T-helper 2 cell treated with Interferon-gamma antibody and Interleukin-4, amounts not matched to agents 5 μg/mL and 100 μg/mL, for 36 hours (primary cell): ENCODE measurements around the gene FREM1.
A peak's percentile ranks its signal among the peaks of the same experiment; 100 is the strongest.

Source experiments
- DNase-seq: peaks from one replicate; pipeline ENCODE4 v3.0.0; 2021; ENCODE audit warnings: low spot score
- H3K27ac Mint-ChIP-seq: one replicate; pipeline ENCODE4 v1.8.0; 2021; ENCODE audit warnings: mild to moderate bottlenecking, mixed read lengths
- H3K27me3 Mint-ChIP-seq: one replicate; pipeline ENCODE4 v1.8.0; 2021; ENCODE audit warnings: low read depth, mixed read lengths
- H3K36me3 Mint-ChIP-seq: one replicate; pipeline ENCODE4 v1.8.0; 2021; ENCODE audit warnings: low read depth, mixed read lengths
- H3K4me1 Mint-ChIP-seq: one replicate; pipeline ENCODE4 v1.8.0; 2021; ENCODE audit warnings: low read depth, mixed read lengths
- H3K4me3 Mint-ChIP-seq: one replicate; pipeline ENCODE4 v1.8.0; 2022; ENCODE audit warnings: mild to moderate bottlenecking, moderate library complexity, mixed read lengths
- H3K9me3 Mint-ChIP-seq: one replicate; pipeline ENCODE4 v1.8.0; 2021; ENCODE audit warnings: mixed read lengths

Gene FREM1, protein sequence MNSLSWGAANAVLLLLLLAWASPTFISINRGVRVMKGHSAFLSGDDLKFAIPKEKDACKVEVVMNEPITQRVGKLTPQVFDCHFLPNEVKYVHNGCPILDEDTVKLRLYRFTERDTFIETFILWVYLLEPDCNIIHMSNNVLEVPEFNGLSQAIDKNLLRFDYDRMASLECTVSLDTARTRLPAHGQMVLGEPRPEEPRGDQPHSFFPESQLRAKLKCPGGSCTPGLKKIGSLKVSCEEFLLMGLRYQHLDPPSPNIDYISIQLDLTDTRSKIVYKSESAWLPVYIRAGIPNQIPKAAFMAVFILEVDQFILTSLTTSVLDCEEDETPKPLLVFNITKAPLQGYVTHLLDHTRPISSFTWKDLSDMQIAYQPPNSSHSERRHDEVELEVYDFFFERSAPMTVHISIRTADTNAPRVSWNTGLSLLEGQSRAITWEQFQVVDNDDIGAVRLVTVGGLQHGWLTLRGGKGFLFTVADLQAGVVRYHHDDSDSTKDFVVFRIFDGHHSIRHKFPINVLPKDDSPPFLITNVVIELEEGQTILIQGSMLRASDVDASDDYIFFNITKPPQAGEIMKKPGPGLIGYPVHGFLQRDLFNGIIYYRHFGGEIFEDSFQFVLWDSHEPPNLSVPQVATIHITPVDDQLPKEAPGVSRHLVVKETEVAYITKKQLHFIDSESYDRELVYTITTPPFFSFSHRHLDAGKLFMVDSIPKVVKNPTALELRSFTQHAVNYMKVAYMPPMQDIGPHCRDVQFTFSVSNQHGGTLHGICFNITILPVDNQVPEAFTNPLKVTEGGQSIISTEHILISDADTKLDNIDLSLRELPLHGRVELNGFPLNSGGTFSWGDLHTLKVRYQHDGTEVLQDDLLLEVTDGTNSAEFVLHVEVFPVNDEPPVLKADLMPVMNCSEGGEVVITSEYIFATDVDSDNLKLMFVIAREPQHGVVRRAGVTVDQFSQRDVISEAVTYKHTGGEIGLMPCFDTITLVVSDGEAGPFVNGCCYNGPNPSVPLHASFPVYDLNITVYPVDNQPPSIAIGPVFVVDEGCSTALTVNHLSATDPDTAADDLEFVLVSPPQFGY (N-terminal part only)

GRCh38 chr9:14909961-14910805 is at the start of gene FREM1:
TSS of gene FREM1 (minus strand) at chr9:14910428. CDS start at chr9:14868977, 41,451 bp downstream.
- H3K4me3 Mint-ChIP-seq = no peak within 1 kb of the TSS
- H3K36me3 Mint-ChIP-seq = no peaks in the 10 kb centered on the region
- no peaks in the 10 kb centered on the region for H3K27me3 Mint-ChIP-seq
- DNase-seq = no peak
- no peak within 1 kb of the TSS for H3K27ac Mint-ChIP-seq
- no peaks in the 10 kb centered on the region for H3K4me1 Mint-ChIP-seq
- H3K9me3 Mint-ChIP-seq = no peaks in the 10 kb centered on the region

DNA sequence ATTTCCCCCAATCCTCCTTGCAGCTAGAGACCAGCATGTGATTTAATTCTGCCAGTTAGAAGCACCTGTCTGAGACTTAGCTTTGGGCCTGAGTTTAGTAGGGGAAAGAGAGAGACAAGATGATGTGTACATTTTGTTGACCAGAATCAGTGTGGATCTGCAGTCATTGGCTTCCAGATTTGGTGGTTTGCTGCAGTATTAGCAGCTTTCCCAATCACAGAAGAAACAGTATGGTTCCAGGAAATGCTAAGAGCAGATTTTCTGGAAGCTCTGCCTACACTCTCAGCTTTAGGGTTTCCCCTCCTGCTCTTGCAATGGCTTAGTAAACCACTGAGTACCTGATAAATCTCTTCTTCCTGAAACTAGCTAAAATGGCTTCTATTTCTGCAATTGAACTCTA is 48.8 kb upstream of the FREM1 start:
- no peak overlapping the region for H3K4me3 Mint-ChIP-seq
- no peak overlapping the region for H3K27ac Mint-ChIP-seq

DNA sequence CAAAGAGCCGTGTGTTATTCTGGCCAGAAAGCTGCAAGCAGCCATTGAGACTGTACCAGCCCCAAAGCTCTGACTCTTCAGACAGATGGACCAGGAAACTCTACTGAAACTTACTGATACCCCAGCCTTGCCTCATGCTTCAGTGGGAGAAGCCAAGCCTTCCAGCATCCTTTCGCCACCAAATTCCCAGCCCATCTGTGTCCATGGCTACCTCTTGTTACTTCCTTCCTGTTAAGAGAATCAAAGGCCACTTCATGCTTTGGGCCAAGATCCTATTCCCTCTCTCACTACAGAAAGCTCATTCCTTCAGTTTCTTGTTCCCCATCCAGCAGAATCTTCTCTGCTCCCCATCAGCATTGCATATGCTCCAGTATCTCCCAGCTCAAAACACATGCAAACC is 46.9 kb upstream of the FREM1 start:
- Mint-ChIP-seq H3K36me3 (no peaks in the 10 kb centered on the region), H3K4me1 (peaks cover 15% of the 10 kb centered on the region), H3K27me3 (no peaks in the 10 kb centered on the region), H3K27ac (no peak overlapping the region), H3K9me3 (peaks cover 3% of the 10 kb centered on the region), H3K4me3 (no peak overlapping the region)
- DNase-seq = no peak

More for the DNA sequence above, 48.8 kb upstream of the FREM1 start:
- DNase-seq = peak; percentile 8
- Mint-ChIP-seq H3K36me3 (no peaks in the 10 kb centered on the region), H3K27me3 (no peaks in the 10 kb centered on the region), H3K9me3 (peaks cover 3% of the 10 kb centered on the region), H3K4me1 (peaks cover 15% of the 10 kb centered on the region)

- Mint-ChIP-seq H3K9me3 (no peaks in the 10 kb centered on the region), H3K27me3 (no peaks in the 10 kb centered on the region), H3K36me3 (no peaks in the 10 kb centered on the region)
These were observed 46.0 kb upstream of the FREM1 start for GRCh38 chr9:14956208-14956607.

GRCh38 chr9:14945351-14945750 is 35.1 kb upstream of the FREM1 start:
- Mint-ChIP-seq H3K4me3 (no peak overlapping the region), H3K4me1 (no peaks in the 10 kb centered on the region), H3K36me3 (no peaks in the 10 kb centered on the region), H3K9me3 (no peaks in the 10 kb centered on the region), H3K27me3 (peaks cover 4% of the 10 kb centered on the region), H3K27ac (no peak overlapping the region)
- no peak for DNase-seq

More at GRCh38 chr9:14956208-14956607, 46.0 kb upstream of the FREM1 start:
- peaks cover 11% of the 10 kb centered on the region for H3K4me1 Mint-ChIP-seq
- DNase-seq = no peak
- no peak overlapping the region for H3K27ac Mint-ChIP-seq
- no peak overlapping the region for H3K4me3 Mint-ChIP-seq

DNA sequence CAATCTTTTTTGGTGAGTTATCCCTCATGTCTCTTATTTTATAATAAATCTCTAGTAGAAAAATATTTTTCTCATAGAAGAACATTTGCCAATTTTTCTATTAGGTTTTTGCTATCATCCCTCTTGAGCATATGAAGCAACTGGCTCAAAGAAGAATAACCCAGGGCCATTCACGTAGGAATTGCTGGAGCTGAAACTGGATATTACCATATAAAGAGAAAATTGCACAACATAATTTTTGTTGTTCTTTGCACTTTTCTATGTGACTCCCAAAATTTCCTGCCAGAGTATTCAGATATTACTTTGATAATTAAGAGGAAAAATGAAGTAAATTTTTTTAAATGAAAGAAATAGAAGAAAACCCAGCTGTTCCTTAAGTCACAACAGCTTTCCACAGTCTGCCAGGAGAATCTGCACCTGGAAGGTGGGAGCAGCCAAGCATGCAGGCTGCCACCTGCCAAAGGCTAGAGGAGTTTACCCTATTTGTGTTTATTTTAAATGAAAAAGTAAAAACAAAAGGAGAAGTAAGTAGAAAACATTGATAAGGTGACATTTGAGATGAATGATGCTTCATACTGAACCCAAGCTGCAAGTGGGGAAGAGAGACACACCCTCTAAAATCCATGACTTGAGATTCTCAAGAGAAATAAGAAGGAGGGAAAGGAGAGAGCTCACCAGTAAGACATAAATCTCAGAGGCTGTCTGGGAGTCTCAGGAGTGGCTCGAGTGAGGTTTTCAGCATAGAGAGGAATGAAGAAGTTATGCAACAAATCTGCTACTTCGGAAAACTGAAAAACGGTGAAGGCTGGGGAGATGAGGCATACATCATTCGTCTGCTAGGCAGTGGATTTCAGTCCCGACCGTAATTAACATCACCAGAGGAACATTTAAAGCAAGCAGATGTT is 31.5 kb upstream of the FREM1 start:
- peaks cover 7% of the 10 kb centered on the region for H3K27me3 Mint-ChIP-seq
- H3K4me3 Mint-ChIP-seq = no peak overlapping the region
- no peak for DNase-seq

DNA sequence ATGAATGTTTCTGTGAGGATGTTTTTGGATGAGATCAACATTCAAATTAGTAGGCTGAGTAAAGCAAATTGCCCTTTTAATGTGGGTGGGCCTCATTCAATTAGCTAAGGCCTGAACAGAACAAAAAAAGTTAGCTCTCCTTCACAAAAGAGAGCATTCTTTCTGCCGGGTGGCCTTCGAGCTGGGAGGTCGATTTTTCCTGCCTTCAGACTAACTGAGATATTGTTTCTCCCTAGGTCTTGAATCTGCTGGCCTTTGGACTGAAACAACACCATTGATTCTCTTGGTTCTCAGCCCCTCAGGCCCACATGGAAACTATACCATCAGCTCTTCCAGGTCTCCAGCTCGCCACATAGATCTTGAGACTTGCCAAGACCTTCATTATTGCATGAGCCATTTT is 29.1 kb upstream of the FREM1 start:
- no peak overlapping the region for H3K27ac Mint-ChIP-seq
- H3K36me3 Mint-ChIP-seq = no peaks in the 10 kb centered on the region
- H3K27me3 Mint-ChIP-seq = peaks cover 3% of the 10 kb centered on the region
- H3K4me1 Mint-ChIP-seq = no peaks in the 10 kb centered on the region
- H3K9me3 Mint-ChIP-seq = no peaks in the 10 kb centered on the region
- no peak overlapping the region for H3K4me3 Mint-ChIP-seq
- no peak for DNase-seq

More for the DNA sequence above, 31.5 kb upstream of the FREM1 start:
- Mint-ChIP-seq H3K27ac (no peak overlapping the region), H3K4me1 (no peaks in the 10 kb centered on the region), H3K36me3 (no peaks in the 10 kb centered on the region), H3K9me3 (no peaks in the 10 kb centered on the region)

DNA sequence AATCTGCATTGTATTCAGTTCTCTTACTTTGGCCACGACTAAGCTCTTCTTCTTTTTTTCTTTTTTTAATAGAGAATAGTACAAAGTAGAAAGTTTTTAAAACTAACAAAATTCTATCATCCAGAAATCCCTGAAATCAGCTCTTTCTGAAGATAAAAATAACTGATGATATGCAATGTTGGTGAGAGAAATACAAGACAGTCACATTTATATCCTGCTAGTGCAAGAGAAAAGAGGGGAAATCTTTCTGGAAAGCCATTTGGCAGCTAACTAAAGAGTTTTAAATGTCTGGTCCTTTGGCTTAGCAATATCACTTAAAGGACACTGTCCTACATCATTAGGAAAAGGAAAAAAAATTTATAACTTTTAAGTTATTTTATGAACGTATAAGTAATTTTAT is 27.0 kb upstream of the FREM1 start:
- no peak overlapping the region for H3K4me3 Mint-ChIP-seq
- no peaks in the 10 kb centered on the region for H3K9me3 Mint-ChIP-seq
- H3K27me3 Mint-ChIP-seq = peaks cover 3% of the 10 kb centered on the region
- H3K27ac Mint-ChIP-seq = no peak overlapping the region
- no peaks in the 10 kb centered on the region for H3K36me3 Mint-ChIP-seq
- no peak for DNase-seq
- H3K4me1 Mint-ChIP-seq = no peaks in the 10 kb centered on the region

DNA sequence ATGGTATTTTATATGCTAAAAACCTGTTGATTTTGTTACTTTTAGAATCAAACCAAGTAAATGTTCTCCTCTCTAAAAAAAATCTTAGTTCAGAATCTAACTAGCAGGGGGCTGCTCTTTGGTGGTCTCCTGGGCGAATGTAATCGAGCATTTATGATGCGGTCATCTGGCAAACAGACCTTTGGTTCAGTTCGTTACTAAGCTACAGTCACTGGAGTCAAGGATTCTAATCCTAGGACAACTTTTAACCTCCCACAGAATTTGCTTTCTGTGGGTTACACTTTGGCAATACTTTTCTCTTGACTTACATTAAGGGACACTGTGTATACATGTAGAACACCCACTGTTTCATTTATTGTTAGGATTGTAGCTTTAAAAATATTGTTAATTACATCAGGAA is 26.3 kb upstream of the FREM1 start:
- H3K36me3 Mint-ChIP-seq = no peaks in the 10 kb centered on the region
- no peaks in the 10 kb centered on the region for H3K4me1 Mint-ChIP-seq
- no peak for DNase-seq
- H3K27me3 Mint-ChIP-seq = peaks cover 3% of the 10 kb centered on the region
- no peak overlapping the region for H3K27ac Mint-ChIP-seq
- no peak overlapping the region for H3K4me3 Mint-ChIP-seq
- H3K9me3 Mint-ChIP-seq = no peaks in the 10 kb centered on the region

GRCh38 chr9:14935964-14936363 is 25.7 kb upstream of the FREM1 start:
- Mint-ChIP-seq H3K9me3 (no peaks in the 10 kb centered on the region), H3K27ac (no peak overlapping the region), H3K4me1 (no peaks in the 10 kb centered on the region), H3K4me3 (no peak overlapping the region), H3K27me3 (peaks cover 3% of the 10 kb centered on the region), H3K36me3 (no peaks in the 10 kb centered on the region)
- no peak for DNase-seq

DNA sequence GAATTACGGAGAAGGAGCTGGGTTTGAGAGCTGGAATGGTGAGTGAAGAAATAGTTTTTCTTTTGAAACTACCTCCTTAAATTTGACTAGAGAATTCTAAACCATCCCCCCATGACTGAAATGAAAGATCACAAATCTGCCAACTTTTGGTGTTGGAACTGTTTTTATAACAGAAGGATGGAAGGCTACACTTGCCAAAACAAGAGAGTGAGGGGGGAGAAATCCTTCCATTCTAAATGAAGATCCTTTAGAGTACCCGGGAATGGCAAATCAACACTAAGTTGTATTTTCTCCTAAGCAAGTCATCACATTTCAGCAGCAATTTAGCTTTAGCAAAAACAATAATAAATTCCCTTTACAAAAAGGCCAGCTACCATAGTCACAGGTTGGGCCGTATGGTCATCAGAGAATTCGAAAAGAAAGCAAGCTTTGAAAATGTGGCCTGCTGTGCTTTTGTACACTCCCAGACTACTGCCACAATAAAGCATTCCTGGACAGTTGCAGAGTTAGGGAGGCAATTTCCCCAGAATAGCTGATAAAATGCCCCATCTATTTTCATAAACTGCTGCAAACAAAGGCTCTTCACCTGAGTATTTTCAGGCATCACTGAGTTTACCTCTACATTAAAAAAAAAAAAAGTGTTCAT is 25.0 kb upstream of the FREM1 start:
- Mint-ChIP-seq H3K4me1 (no peaks in the 10 kb centered on the region), H3K27me3 (peaks cover 3% of the 10 kb centered on the region), H3K4me3 (no peak overlapping the region), H3K36me3 (no peaks in the 10 kb centered on the region), H3K9me3 (no peaks in the 10 kb centered on the region), H3K27ac (no peak overlapping the region)
- DNase-seq = no peak

DNA sequence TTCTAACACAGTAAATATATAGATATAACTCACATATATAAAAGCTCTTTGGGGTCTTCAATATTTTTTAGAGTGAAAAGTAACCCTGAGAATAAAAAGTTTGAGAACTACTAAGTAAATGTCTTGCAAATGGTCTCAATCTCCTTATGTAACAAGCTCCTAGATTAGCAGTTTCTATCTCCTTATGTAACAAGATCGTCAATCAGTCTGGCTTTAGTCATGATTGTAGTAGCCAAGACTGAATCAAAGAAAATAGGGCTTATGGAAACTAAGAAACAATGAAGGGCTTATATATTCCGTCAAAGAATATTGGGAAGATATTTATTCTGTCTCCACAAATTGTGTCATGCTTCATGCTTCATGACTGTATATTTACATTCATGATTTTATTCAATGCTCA is 22.4 kb upstream of the FREM1 start:
- Mint-ChIP-seq H3K4me1 (no peaks in the 10 kb centered on the region), H3K9me3 (no peaks in the 10 kb centered on the region)

More for the DNA sequence above, 22.4 kb upstream of the FREM1 start:
- no peak for DNase-seq
- H3K27me3 Mint-ChIP-seq = no peaks in the 10 kb centered on the region
- no peak overlapping the region for H3K27ac Mint-ChIP-seq
- H3K4me3 Mint-ChIP-seq = no peak overlapping the region
- H3K36me3 Mint-ChIP-seq = no peaks in the 10 kb centered on the region
